HepG2 (cell line): ENCODE measurements around the gene DHRS13.

ENCODE experiments used
- ATF2 ChIP-seq: sonication (generic); formaldehyde crosslinking; IDR thresholded peaks from 2 replicates; pipeline ENCODE4 v1.4.0; 2020; ENCODE audit warnings: missing genetic modification reagents
- CREB1 ChIP-seq, 2 experiments: fragments of 450-650 bp in 1 of 2; IDR thresholded peaks; 2 replicates each; pipeline ENCODE4 v1.6.1; 2016 to 2017; ENCODE audit warnings: control low read depth in 1 of 2, mild to moderate bottlenecking in 1 of 2, missing compliant biosample characterization in 1 of 2, missing genetic modification characterization in 1 of 2
- CTCF ChIP-seq: sonication (generic); formaldehyde crosslinking; IDR thresholded peaks from 2 replicates; pipeline ENCODE4 v1.5.0; 2020; ENCODE audit warnings: mild to moderate bottlenecking, missing genetic modification reagents, moderate library complexity
- PAWR ChIP-seq: sonication (generic); formaldehyde crosslinking; IDR thresholded peaks from 2 replicates; pipeline ENCODE4 v1.4.0; 2020; ENCODE audit warnings: missing genetic modification reagents, mild to moderate bottlenecking, borderline replicate concordance
- POLR2AphosphoS5 ChIP-seq: IDR thresholded peaks from 2 replicates; pipeline ENCODE4 v1.6.1; 2012; ENCODE audit warnings: low read depth, low read length
- SUZ12 ChIP-seq: fragments of 150-350 bp; IDR thresholded peaks from 2 replicates; pipeline ENCODE4 v1.6.1; 2014; ENCODE audit warnings: low read depth, low read length
- USF2 ChIP-seq, 2 experiments: sonication (generic) in 1 of 2; formaldehyde crosslinking in 1 of 2; IDR thresholded peaks; 2 replicates each; pipeline versions ENCODE4 v1.5.1 to v1.6.1; 2011 to 2020; ENCODE audit warnings: borderline replicate concordance in 1 of 2, low read depth in 1 of 2, low read length in 1 of 2, mild to moderate bottlenecking in 1 of 2, missing genetic modification reagents in 1 of 2, moderate library complexity in 1 of 2
- ZNF24 ChIP-seq: fragments of 450-650 bp; IDR thresholded peaks from 2 replicates; pipeline ENCODE4 v1.6.1; 2017; ENCODE audit warnings: antibody characterized with exemption, mild to moderate bottlenecking

- TF ChIP-seq CTCF (CRISPR knock-in tag) = no peak
- TF ChIP-seq POLR2AphosphoS5 = no peak
- no peak for TF ChIP-seq ATF2
- no peak for TF ChIP-seq CREB1 (IDR thresholded peaks at IDR 0.05)
- TF ChIP-seq CREB1 (CRISPR knock-in tag; IDR thresholded peaks at IDR 0.05) = no peak
- no peak for TF ChIP-seq SUZ12
- no peak for TF ChIP-seq PAWR
- TF ChIP-seq ZNF24 = no peak
- TF ChIP-seq USF2 (IDR thresholded peaks at IDR 0.05; ENCODE audit: low read depth, low read length) = no peak
- TF ChIP-seq USF2 (CRISPR knock-in tag; IDR thresholded peaks at IDR 0.05; ENCODE audit: borderline replicate concordance) = no peak
These were observed 37.3 kb upstream of the DHRS13 start for GRCh38 chr17:28940142-28940541.
